Liver (tissue), 9 donors: ENCODE results near the gene ZIC1. TPM values are rescaled to one million over a fixed set of nuclear protein-coding genes. Genes with fewer than 3 reads are reported as not detected.

Experiments used
- DNase-seq: peaks from one replicate; pipeline ENCODE4 v3.0.0-alpha.2; 2017; ENCODE audit warnings: low spot score
- H3K27ac ChIP-seq, 2 donors: one replicate each; pipeline ENCODE4 v1.7.0; 2013; ENCODE audit warnings: inconsistent platforms in 2 of 2, low read length in 2 of 2, control low read depth in 1 of 2, low read depth in 1 of 2, mild to moderate bottlenecking in 1 of 2
- H3K27me3 ChIP-seq, 4 donors: one replicate each; pipeline versions ENCODE4 v1.6.1 to v1.7.0; 2013; ENCODE audit warnings: low read length in 3 of 4, inconsistent platforms in 1 of 4, mild to moderate bottlenecking in 1 of 4, moderate library complexity in 1 of 4; ENCODE audit not compliant: control insufficient read depth in 4 of 4, insufficient read depth in 4 of 4
- H3K36me3 ChIP-seq, 4 donors: one replicate each; pipeline versions ENCODE4 v1.6.1 to v1.7.0; 2013; ENCODE audit warnings: low read length in 3 of 4, mild to moderate bottlenecking in 3 of 4, low read depth in 1 of 4, moderate library complexity in 1 of 4; ENCODE audit not compliant: control insufficient read depth in 4 of 4, insufficient read depth in 3 of 4
- H3K4me1 ChIP-seq, 4 donors: one replicate each; pipeline versions ENCODE4 v1.6.1 to v1.7.0; 2013; ENCODE audit warnings: low read length in 3 of 4, mild to moderate bottlenecking in 3 of 4, moderate library complexity in 1 of 4; ENCODE audit not compliant: control insufficient read depth in 4 of 4, insufficient read depth in 4 of 4
- H3K4me3 ChIP-seq, 3 donors: one replicate each; pipeline versions ENCODE4 v1.6.1 to v1.7.0; 2013; ENCODE audit warnings: low read length in 3 of 3, control low read depth in 1 of 3, low read depth in 1 of 3, mild to moderate bottlenecking in 1 of 3
- H3K9ac ChIP-seq, 2 donors: one replicate each; pipeline ENCODE4 v1.7.0; 2013; ENCODE audit warnings: low read length in 2 of 2, mild to moderate bottlenecking in 2 of 2, moderate library complexity in 2 of 2, control low read depth in 1 of 2, low read depth in 1 of 2
- H3K9me3 ChIP-seq, 4 donors: one replicate each; pipeline versions ENCODE4 v1.6.1 to v1.7.0; 2013; ENCODE audit warnings: low read length in 3 of 4; ENCODE audit not compliant: control insufficient read depth in 4 of 4
- EGR1 ChIP-seq, 2 donors: IDR thresholded peaks; 2 replicates each; pipeline ENCODE4 v1.6.1; 2016 to 2018; ENCODE audit warnings: antibody characterized with exemption in 2 of 2, low read depth in 2 of 2
- FOXA1 ChIP-seq: IDR thresholded peaks from 2 replicates; pipeline ENCODE4 v1.6.1; 2016; ENCODE audit warnings: antibody characterized with exemption
- FOXA2 ChIP-seq: IDR thresholded peaks from 2 replicates; pipeline ENCODE4 v1.6.1; 2016; ENCODE audit warnings: antibody characterized with exemption
- GABPA ChIP-seq, 2 donors: IDR thresholded peaks in 1 of 2; conservative IDR thresholded peaks in 1 of 2; 2 replicates each; pipeline ENCODE4 v1.6.1; 2016; ENCODE audit warnings: antibody characterized with exemption in 2 of 2, mild to moderate bottlenecking in 1 of 2, moderate library complexity in 1 of 2
- HNF4A ChIP-seq, 2 donors: conservative IDR thresholded peaks; 2 replicates each; pipeline ENCODE4 v1.6.1; 2016; ENCODE audit warnings: antibody characterized with exemption in 2 of 2, mild to moderate bottlenecking in 2 of 2
- HNF4G ChIP-seq: IDR thresholded peaks from 2 replicates; pipeline ENCODE4 v1.6.1; 2016; ENCODE audit warnings: antibody characterized with exemption
- JUND ChIP-seq, 2 donors: IDR thresholded peaks; 2 replicates each; pipeline ENCODE4 v1.6.1; 2016; ENCODE audit warnings: antibody characterized with exemption in 2 of 2
- NR2F2 ChIP-seq: IDR thresholded peaks from 2 replicates; pipeline ENCODE4 v1.6.1; 2016; ENCODE audit warnings: antibody characterized with exemption
- RAD21 ChIP-seq, 2 donors: IDR thresholded peaks; 2 replicates each; pipeline ENCODE4 v1.6.1; 2016; ENCODE audit warnings: antibody characterized with exemption in 2 of 2, mild to moderate bottlenecking in 2 of 2
- RXRA ChIP-seq, 2 donors: IDR thresholded peaks; 2 replicates each; pipeline ENCODE4 v1.6.1; 2017 to 2018; ENCODE audit warnings: antibody characterized with exemption in 2 of 2, mild to moderate bottlenecking in 1 of 2
- SP1 ChIP-seq: IDR thresholded peaks from 2 replicates; pipeline ENCODE4 v1.6.1; 2018; ENCODE audit warnings: antibody characterized with exemption, mild to moderate bottlenecking
- TAF1 ChIP-seq: conservative IDR thresholded peaks from 2 replicates; pipeline ENCODE4 v1.6.1; 2016; ENCODE audit warnings: antibody characterized with exemption, mild to moderate bottlenecking
- YY1 ChIP-seq: IDR thresholded peaks from 2 replicates; pipeline ENCODE4 v1.6.1; 2016; ENCODE audit warnings: antibody characterized with exemption, mild to moderate bottlenecking
- WGBS: extraction: QIAGEN DNeasy Blood & Tissue Kit; methylation state at CpG from one replicate; pipeline ENCODE4 v1.1.7; 2013; 5-methylcytosine and 5-hydroxymethylcytosine counted together
- polyA plus RNA-seq, 2 donors: library from polyadenylated mRNA; stranded (reverse) in 1 of 2; unstranded in 1 of 2; fragments of 200-250 nt in 1 of 2; fragments of >200 nt in 1 of 2; fragmentation: Nextera tagmentation in 1 of 2; extraction: Ambion mirVana in 1 of 2; gene quantifications; one replicate each; pipeline versions ENCODE4 v1.2.1 to v1.2.3, GENCODE V29; 2013 to 2015
- total RNA-seq, 2 donors: library from RNA; depleted of rRNA; stranded (reverse); fragments of >200 nt; gene quantifications; one replicate each; pipeline ENCODE4 v1.2.3, GENCODE V29; 2014
- TF ChIP-seq, protein P1 (sequence below): IDR thresholded peaks from 2 replicates; pipeline ENCODE4 v1.6.1; 2016; ENCODE audit warnings: antibody characterized with exemption
- TF ChIP-seq, protein P2 (sequence below): IDR thresholded peaks from 2 replicates; pipeline ENCODE4 v1.6.1; 2016; ENCODE audit warnings: antibody characterized with exemption
- TF ChIP-seq, protein P3 (sequence below): IDR thresholded peaks from 2 replicates; pipeline ENCODE4 v1.6.1; 2016; ENCODE audit warnings: antibody characterized with exemption, mild to moderate bottlenecking
- TF ChIP-seq, protein P4 (sequence below): fragments of 150-350 bp; IDR thresholded peaks from 2 replicates; pipeline ENCODE4 v1.5.1; 2017; ENCODE audit warnings: improper control_type of control experiment, low read depth, low read length; ENCODE audit not compliant: missing input control
- donor health status: healthy.
- donor health status: healthy.
- donor health status: healthy.
- donor health status: healthy.
- donor health status: healthy.

The ZIC1 gene
- total and polyA plus RNA-seq, 4 donors = 4.4 TPM; not detected in 3

DNA sequence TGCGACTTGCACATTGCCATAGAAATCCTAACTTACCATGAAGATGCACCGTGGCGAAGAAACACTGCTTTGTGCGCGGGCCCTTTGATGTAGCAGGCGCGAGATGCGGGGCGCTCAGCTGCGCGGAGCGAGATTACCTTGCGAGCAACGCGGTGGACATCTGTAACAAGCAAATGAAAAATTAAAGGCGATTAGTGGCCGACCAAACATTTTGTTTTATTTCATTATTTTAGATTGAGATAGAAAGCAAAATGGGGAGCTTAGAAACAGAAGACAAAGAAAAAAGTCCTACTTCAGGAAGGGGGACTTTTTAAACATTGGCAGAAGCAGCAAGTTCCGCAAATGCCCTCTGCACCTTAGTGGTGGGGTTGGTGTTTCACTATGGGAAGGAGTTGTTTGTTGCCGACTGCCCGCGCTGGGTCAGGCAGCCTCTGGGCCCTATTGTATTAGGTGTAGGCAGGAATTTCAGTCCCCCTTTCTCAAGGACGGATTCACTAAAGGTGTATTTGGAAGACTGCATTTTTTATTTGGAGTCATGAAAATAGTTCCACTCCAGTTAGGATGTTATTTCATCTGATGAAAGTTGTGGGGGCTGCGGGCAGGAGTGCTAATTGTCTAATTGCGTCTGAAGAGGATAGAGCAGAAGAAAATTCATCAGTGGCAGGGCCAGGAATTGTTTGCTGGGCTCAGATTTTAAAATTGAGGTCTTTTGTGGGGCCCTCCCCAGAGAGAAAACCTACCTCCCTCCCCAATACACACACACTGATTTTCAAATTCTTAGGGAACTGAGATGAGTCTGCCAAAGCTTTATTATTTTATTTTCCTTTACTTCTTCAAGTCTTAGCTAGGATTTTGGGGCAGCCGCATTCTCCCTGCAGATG is 20.2 kb upstream of the ZIC1 start:
- Histone ChIP-seq H3K27me3 (peaks cover 14 to 46% (median 29%) of the 10 kb centered on the region in 4 donors), H3K4me1 (peaks cover 4 to 28% (median 15%) of the 10 kb centered on the region in 4 donors), H3K4me3 (no peak overlapping the region), H3K9ac (no peak overlapping the region), H3K36me3 (no peaks in the 10 kb centered on the region), H3K27ac (no peak overlapping the region), H3K9me3 (peaks cover 0 to 6% (median 0%) of the 10 kb centered on the region in 4 donors)
- no peak for TF ChIP-seq YY1
- TF ChIP-seq, protein P1, sequence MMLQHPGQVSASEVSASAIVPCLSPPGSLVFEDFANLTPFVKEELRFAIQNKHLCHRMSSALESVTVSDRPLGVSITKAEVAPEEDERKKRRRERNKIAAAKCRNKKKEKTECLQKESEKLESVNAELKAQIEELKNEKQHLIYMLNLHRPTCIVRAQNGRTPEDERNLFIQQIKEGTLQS = no peak
- TF ChIP-seq GABPA (IDR thresholded peaks at IDR 0.05 in 1 of 2, conservative IDR thresholded peaks at IDR 0.05 in 1 of 2) = no peak
- no peak for TF ChIP-seq RXRA (IDR thresholded peaks at IDR 0.05)
- TF ChIP-seq HNF4G = no peak
- DNase-seq = no peak
- WGBS = 8% methylated on average over 25 of the region's 25 CpGs

DNA sequence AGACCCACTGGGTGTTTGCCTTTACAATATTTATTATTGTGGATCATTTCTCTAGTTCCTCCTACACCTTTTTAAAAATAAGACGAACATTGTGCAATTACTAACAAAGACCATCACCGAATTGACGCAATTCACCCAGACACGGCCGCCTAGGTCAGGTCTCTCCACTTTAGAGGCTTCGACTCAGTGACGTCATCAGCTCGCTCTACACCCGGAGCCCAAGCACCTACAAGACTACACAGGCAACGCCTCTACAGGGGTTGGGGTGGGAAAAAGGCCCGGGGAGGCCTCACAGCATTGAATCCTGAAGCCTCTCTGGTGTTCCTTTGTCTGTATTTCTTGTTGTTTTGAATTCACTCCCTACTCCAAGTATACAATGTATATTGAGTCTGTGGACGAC is 19.4 kb upstream of the ZIC1 start:
- Histone ChIP-seq H3K27me3 (peaks cover 8 to 40% (median 28%) of the 10 kb centered on the region in 4 donors), H3K4me1 (peaks cover 4 to 36% (median 19%) of the 10 kb centered on the region in 4 donors), H3K27ac (no peak overlapping the region), H3K9ac (no peak overlapping the region), H3K9me3 (peaks cover 0 to 6% (median 0%) of the 10 kb centered on the region in 4 donors), H3K4me3 (no peak overlapping the region), H3K36me3 (no peaks in the 10 kb centered on the region)
- TF ChIP-seq HNF4G = no peak
- TF ChIP-seq TAF1 = no peak
- TF ChIP-seq FOXA2 = no peak
- no peak for TF ChIP-seq GABPA (IDR thresholded peaks at IDR 0.05 in 1 of 2, conservative IDR thresholded peaks at IDR 0.05 in 1 of 2)
- no peak for TF ChIP-seq HNF4A (conservative IDR thresholded peaks at IDR 0.05)
- TF ChIP-seq, protein P2, sequence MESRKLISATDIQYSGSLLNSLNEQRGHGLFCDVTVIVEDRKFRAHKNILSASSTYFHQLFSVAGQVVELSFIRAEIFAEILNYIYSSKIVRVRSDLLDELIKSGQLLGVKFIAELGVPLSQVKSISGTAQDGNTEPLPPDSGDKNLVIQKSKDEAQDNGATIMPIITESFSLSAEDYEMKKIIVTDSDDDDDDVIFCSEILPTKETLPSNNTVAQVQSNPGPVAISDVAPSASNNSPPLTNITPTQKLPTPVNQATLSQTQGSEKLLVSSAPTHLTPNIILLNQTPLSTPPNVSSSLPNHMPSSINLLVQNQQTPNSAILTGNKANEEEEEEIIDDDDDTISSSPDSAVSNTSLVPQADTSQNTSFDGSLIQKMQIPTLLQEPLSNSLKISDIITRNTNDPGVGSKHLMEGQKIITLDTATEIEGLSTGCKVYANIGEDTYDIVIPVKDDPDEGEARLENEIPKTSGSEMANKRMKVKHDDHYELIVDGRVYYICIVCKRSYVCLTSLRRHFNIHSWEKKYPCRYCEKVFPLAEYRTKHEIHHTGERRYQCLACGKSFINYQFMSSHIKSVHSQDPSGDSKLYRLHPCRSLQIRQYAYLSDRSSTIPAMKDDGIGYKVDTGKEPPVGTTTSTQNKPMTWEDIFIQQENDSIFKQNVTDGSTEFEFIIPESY = no peak
- TF ChIP-seq, protein P1 = no peak
- TF ChIP-seq YY1 = no peak
- TF ChIP-seq JUND (IDR thresholded peaks at IDR 0.05) = no peak
- no peak for TF ChIP-seq EGR1 (IDR thresholded peaks at IDR 0.05; ENCODE audit: low read depth in 2 of 2)
- no peak for TF ChIP-seq FOXA1
- TF ChIP-seq, protein P3, sequence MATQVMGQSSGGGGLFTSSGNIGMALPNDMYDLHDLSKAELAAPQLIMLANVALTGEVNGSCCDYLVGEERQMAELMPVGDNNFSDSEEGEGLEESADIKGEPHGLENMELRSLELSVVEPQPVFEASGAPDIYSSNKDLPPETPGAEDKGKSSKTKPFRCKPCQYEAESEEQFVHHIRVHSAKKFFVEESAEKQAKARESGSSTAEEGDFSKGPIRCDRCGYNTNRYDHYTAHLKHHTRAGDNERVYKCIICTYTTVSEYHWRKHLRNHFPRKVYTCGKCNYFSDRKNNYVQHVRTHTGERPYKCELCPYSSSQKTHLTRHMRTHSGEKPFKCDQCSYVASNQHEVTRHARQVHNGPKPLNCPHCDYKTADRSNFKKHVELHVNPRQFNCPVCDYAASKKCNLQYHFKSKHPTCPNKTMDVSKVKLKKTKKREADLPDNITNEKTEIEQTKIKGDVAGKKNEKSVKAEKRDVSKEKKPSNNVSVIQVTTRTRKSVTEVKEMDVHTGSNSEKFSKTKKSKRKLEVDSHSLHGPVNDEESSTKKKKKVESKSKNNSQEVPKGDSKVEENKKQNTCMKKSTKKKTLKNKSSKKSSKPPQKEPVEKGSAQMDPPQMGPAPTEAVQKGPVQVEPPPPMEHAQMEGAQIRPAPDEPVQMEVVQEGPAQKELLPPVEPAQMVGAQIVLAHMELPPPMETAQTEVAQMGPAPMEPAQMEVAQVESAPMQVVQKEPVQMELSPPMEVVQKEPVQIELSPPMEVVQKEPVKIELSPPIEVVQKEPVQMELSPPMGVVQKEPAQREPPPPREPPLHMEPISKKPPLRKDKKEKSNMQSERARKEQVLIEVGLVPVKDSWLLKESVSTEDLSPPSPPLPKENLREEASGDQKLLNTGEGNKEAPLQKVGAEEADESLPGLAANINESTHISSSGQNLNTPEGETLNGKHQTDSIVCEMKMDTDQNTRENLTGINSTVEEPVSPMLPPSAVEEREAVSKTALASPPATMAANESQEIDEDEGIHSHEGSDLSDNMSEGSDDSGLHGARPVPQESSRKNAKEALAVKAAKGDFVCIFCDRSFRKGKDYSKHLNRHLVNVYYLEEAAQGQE = no peak
- TF ChIP-seq, protein P4, sequence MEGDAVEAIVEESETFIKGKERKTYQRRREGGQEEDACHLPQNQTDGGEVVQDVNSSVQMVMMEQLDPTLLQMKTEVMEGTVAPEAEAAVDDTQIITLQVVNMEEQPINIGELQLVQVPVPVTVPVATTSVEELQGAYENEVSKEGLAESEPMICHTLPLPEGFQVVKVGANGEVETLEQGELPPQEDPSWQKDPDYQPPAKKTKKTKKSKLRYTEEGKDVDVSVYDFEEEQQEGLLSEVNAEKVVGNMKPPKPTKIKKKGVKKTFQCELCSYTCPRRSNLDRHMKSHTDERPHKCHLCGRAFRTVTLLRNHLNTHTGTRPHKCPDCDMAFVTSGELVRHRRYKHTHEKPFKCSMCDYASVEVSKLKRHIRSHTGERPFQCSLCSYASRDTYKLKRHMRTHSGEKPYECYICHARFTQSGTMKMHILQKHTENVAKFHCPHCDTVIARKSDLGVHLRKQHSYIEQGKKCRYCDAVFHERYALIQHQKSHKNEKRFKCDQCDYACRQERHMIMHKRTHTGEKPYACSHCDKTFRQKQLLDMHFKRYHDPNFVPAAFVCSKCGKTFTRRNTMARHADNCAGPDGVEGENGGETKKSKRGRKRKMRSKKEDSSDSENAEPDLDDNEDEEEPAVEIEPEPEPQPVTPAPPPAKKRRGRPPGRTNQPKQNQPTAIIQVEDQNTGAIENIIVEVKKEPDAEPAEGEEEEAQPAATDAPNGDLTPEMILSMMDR = no peak
- no peak for TF ChIP-seq RXRA (IDR thresholded peaks at IDR 0.05)
- no peak for TF ChIP-seq RAD21 (IDR thresholded peaks at IDR 0.05)
- no peak for TF ChIP-seq SP1
- TF ChIP-seq NR2F2 = no peak
- DNase-seq = no peak
- 5% methylated on average over 12 of the region's 12 CpGs for WGBS
